PFSK-1 (cell line): Measurements from ENCODE around the gene MROH2B.

Experiments used
- FOXP2 ChIP-seq: optimal IDR thresholded peaks from 2 replicates; pipeline ENCODE3; 2011; ENCODE audit warnings: borderline replicate concordance, control low read depth, inconsistent platforms; ENCODE audit not compliant: insufficient read depth; ENCODE audit errors: extremely low read length, extremely low read depth
- POLR2AphosphoS5 ChIP-seq: IDR thresholded peaks from 2 replicates; pipeline ENCODE4 v1.6.1; 2012; ENCODE audit warnings: low read depth, mild to moderate bottlenecking, control low read depth, low read length, moderate library complexity
- REST ChIP-seq, 2 experiments: IDR thresholded peaks; 2 replicates each; pipeline versions ENCODE4 v1.6.1 to v1.8.0; 2011 to 2012; ENCODE audit warnings: low read depth in 2 of 2, low read length in 2 of 2, control low read depth in 1 of 2, inconsistent platforms in 1 of 2, mild to moderate bottlenecking in 1 of 2, moderate library complexity in 1 of 2; ENCODE audit not compliant: insufficient read depth in 1 of 2
- SIN3A ChIP-seq: IDR thresholded peaks from 2 replicates; pipeline ENCODE4 v1.6.1; 2012; ENCODE audit warnings: mild to moderate bottlenecking, low read length, moderate library complexity, borderline replicate concordance; ENCODE audit not compliant: insufficient read depth
- TAF1 ChIP-seq: IDR thresholded peaks from 2 replicates; pipeline ENCODE4 v1.6.1; 2012; ENCODE audit warnings: low read length, control low read depth, borderline replicate concordance; ENCODE audit not compliant: insufficient read depth

DNA sequence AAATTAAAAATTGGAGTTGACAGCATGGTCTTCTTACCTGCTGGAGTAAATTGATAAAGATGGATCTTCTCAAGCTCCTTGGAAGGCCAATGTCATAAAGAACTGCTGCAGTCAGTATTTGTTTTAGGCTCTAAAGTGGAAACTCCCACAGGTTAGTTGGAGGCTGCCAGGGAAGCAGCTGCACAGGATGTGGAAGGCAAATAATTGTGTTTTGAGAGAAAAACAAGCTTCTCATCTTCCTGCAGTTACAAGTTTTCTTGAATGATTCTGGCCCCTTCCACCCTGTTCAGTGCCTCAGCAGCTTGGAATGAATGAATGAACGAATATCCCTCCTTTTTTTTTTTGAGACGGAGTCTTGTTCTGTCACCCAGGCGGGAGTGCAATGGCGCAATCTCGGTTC is 13.9 kb downstream of the MROH2B start:
- TF ChIP-seq SIN3A (no peak), POLR2AphosphoS5 (no peak), REST (IDR thresholded peaks at IDR 0.05; ENCODE audit: insufficient read depth in 1 of 2, low read depth in 2 of 2, low read length in 2 of 2) (no peak), TAF1 (no peak), FOXP2 (no peak)
